ENCODE measurements around the gene FGF22.

Gene FGF22

DNA sequence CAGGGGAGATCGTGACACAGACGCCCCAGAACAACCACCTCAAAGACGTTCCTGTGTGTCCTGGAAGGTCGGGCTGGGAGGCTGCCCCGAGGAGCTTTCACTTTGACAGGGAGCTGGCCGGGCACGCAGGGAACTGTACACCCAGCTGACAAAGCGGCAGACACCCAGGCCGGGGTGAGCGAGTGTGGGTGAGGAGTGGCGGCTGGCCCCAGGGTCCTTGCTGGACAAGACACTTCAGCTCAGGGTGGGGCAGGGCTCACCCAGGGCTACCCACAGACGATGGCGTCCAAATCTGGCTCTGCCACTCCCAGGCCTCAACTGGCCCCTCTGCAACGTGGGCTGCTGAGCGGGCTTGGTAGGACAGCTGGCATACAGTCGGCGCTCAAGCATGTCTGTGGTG lies 2.0 kb downstream of the FGF22 start:
- Histone ChIP-seq H3K4me1 (peaks cover 77% of the 10 kb centered on the region), H3K4me3 (no peak overlapping the region), H3K36me3 (peaks cover 13% of the 10 kb centered on the region), H3K27ac (no peak overlapping the region), H3K9ac (no peak overlapping the region), H3K9me3 (no peaks in the 10 kb centered on the region), H3K4me2 (peak overlapping the region; percentile 19; the same call in 1 of the 2 replicates), H3K27me3 (no peaks in the 10 kb centered on the region), H4K20me1 (peaks cover 51% of the 10 kb centered on the region)
- no peak for TF ChIP-seq Cebpa-rat (IDR thresholded peaks at IDR 0.05)

DNA sequence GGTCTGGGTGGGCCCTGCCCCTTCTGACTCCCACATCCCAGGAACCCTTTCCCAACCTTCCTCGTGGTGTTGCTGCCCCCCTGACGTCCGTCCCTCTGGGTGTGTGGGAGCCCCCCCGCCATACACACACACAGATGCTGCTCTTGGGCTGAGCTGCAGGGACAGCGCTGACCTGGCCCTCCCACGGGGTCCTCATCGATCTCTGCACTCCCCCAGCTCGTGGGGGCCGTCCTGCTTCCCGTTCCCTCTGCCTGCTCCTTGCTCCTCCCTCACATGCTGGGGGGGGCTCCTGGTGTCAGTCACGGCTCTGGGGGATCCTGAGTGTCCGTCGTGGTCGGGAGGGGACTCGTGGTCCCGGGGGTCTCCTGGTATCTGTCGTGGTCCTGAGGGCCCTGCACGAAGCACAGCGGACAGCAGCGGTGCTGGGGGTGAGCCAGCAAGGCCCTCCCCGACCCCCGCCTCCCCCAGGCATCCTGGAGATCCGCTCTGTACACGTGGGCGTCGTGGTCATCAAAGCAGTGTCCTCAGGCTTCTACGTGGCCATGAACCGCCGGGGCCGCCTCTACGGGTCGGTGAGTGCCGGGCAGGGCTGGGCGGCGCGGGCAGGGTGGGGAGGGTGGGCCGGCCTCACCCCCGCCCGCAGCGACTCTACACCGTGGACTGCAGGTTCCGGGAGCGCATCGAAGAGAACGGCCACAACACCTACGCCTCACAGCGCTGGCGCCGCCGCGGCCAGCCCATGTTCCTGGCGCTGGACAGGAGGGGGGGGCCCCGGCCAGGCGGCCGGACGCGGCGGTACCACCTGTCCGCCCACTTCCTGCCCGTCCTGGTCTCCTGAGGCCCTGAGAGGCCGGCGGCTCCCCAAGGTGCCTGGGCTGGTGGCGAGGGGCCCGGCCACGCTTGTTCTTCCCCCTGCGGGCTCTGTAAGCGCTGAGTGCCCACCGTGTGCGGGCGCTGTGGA lies 3.4 kb downstream of the FGF22 start:
- Histone ChIP-seq H3K4me3 (no peak overlapping the region), H3K27me3 (no peaks in the 10 kb centered on the region), H3K9ac (no peak overlapping the region), H3K36me3 (peaks cover 26% of the 10 kb centered on the region), H3K4me2 (peak overlapping the region; percentile 92), H3K4me1 (peaks cover 63% of the 10 kb centered on the region), H3K27ac (peak overlapping the region; percentile 26; the same call in 1 of the 2 replicates), H4K20me1 (peaks cover 65% of the 10 kb centered on the region), H3K9me3 (no peaks in the 10 kb centered on the region)
- TF ChIP-seq Cebpa-rat (IDR thresholded peaks at IDR 0.05) = no peak

DNA sequence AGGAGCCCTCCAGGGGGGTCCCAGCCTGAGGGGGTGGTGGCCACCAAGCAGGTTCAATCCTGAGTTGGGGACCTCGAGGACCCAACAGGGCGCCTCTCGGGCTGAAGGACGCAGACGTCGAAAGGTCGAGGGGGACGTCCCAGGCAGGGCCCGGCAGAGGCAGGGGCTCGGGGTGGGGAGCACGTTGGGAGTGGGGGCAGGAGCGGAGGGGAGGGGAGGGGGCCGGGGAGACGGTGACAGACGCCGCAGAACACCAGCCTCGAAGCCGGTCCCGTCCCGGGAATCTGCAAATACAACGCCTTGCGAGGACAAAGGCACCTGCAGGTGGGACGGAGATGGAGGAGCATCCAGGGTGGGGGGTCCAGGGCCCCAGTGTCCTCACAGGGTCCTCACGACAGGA lies 4.1 kb downstream of the FGF22 start:
- H3K4me2 ChIP-seq = peak overlapping the region; percentile 92
- peaks cover 56% of the 10 kb centered on the region for H3K4me1 ChIP-seq

DNA sequence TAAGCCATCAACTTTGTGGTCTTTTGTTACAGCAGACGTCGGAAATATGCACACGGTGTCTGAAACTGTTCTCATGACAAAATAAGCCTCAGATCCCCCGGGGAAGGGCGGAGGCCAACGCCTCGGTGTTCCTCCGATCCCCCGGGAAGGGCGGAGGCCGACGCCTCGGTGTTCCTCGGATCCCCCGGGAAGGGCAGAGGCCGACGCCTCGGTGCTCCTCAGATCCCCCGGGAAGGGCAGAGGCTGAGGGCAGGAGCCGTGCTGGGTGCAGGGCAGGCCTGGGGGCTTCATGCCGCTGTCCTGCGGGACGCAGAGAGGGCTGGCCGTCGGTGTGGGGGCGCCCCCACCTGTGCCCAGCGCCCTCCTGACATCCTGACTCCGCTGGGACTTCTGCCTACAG lies 4.7 kb downstream of the FGF22 start:
- Histone ChIP-seq H3K4me3 (peak overlapping the region; percentile 39), H3K9me3 (no peaks in the 10 kb centered on the region), H3K27ac (peak overlapping the region; percentile 58), H4K20me1 (peaks cover 65% of the 10 kb centered on the region), H3K36me3 (peaks cover 40% of the 10 kb centered on the region), H3K9ac (peak overlapping the region; percentile 64), H3K4me1 (peaks cover 50% of the 10 kb centered on the region), H3K4me2 (peak overlapping the region; percentile 92), H3K27me3 (no peaks in the 10 kb centered on the region)
- no peak for TF ChIP-seq Cebpa-rat (IDR thresholded peaks at IDR 0.05)

More for the DNA sequence above, 4.1 kb downstream of the FGF22 start:
- Histone ChIP-seq H3K9me3 (no peaks in the 10 kb centered on the region), H3K36me3 (peaks cover 33% of the 10 kb centered on the region), H3K27ac (peak overlapping the region; percentile 58), H3K9ac (peak overlapping the region; percentile 64), H3K27me3 (no peaks in the 10 kb centered on the region), H4K20me1 (peaks cover 65% of the 10 kb centered on the region), H3K4me3 (peak overlapping the region; percentile 39)
- TF ChIP-seq Cebpa-rat (IDR thresholded peaks at IDR 0.05) = no peak

DNA sequence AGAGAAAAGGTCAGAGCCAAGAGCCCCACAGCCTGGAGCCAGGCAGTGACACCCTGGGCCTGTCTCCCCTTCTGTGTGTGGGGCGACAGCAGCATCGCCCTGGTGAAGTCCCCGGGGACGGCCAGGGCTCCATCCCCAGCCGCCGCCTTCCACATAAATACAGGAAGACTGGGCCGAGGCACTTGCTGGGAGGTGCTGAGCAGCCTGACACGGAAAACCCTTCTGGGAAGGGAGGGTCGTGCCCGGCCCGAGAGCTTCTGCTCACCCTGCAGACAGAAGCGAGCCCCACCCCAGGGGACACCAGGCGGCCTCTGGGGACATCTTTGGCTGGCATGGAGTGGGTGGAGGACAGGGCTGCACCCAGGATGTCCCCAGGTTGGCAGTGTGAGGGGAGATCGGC lies 5.1 kb downstream of the FGF22 start:
- peaks cover 44% of the 10 kb centered on the region for H3K36me3 ChIP-seq
- TF ChIP-seq Cebpa-rat (IDR thresholded peaks at IDR 0.05) = no peak
- H3K9ac ChIP-seq = peak overlapping the region; percentile 64
- no peaks in the 10 kb centered on the region for H3K27me3 ChIP-seq
- peak overlapping the region; percentile 39 for H3K4me3 ChIP-seq
- H4K20me1 ChIP-seq = peaks cover 69% of the 10 kb centered on the region
- peak overlapping the region; percentile 58 for H3K27ac ChIP-seq
- peaks cover 49% of the 10 kb centered on the region for H3K4me1 ChIP-seq
- H3K4me2 ChIP-seq = peak overlapping the region; percentile 92
- no peaks in the 10 kb centered on the region for H3K9me3 ChIP-seq

DNA sequence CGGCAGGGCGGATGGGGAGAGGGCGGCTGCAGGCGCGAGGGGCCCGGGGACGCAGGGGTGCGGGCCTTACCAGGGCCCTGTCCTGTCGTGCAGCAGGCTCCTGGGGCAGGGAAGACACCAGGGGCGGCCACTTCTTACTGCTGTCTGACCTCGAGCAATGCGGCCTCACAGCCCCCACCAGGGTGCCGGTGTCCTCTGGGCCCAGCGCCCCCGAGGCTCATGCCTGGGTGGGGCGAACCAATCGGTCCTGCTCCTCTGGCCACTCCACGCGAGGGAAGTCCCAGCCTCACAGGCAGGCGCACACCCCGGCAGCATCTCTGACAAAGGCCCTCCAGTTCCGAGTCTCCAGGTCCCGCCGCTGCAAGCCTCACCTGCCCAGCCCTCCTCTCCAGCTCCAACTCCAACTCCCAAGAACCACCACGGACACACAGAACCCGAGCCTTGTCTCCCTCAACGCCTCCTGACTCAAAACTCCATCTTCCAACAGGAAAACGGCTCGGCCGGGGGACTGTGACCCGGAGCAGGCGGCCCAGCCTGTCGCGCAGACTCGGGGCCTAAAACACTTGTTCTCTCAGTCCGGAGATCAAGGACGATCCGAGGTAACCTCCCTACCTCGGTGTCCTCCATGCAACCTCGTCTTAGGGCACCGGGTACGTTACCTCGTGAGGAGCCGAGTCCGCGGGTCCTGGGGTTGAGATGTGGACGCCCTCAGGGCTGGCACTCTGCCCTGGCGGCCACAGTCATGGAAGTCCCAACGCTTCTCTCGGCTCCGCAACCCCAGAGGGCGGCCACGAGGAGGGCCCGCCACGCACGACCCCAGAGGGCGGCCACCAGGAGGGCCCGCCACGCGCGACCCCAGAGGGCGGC lies 6.5 kb downstream of the FGF22 start:
- H3K36me3 ChIP-seq = peaks cover 57% of the 10 kb centered on the region
- no peaks in the 10 kb centered on the region for H3K9me3 ChIP-seq
- H4K20me1 ChIP-seq = peaks cover 72% of the 10 kb centered on the region
- no peaks in the 10 kb centered on the region for H3K27me3 ChIP-seq
- no peak overlapping the region for H3K9ac ChIP-seq
- H3K4me2 ChIP-seq = peak overlapping the region; percentile 92
- no peak for TF ChIP-seq Cebpa-rat (IDR thresholded peaks at IDR 0.05)
- H3K4me3 ChIP-seq = no peak overlapping the region
- H3K4me1 ChIP-seq = peaks cover 43% of the 10 kb centered on the region
- 0 out of 2 replicates have a peak overlapping the region, but pooled peaks have one; percentile 26 for H3K27ac ChIP-seq

DNA sequence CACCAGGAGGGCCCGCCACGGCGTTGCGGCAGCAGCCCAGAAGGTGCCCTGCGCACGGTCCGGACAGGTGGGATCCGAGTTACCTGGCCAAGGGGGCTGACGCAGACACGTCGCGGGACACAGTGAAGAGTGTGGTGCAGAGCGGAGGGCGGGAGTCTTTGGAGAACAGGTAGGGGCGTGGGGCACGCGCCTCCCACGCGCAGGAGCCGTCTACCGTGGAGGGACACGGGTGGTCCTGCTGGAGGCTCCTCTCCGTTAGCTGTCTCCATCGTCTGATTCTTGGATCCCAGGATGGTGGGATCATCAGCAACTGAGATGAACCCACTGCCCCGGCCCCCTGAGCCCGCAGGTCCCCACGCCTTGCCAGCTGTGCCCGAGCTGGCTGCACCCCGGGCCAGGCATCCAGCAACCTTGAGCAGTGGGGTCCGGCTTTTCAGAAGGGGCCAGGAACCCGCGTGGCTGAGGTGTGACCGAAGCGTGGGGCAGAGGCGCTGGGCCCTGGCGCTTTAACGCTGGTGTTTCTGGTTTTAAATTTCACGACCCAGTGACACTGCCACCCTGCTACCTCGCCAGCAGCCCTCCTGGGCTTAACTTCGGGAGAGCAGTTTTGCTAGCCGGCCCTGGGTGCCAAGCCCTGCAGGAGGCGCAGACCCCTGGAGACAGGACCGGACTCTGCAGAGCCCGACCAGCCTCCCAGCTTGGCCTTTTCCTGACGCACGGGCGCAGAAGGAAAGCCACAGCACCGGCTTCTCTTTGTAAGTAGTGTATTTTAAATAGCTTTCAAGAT lies 7.3 kb downstream of the FGF22 start:
- Histone ChIP-seq H3K27me3 (no peaks in the 10 kb centered on the region), H3K9ac (no peak overlapping the region), H3K9me3 (no peaks in the 10 kb centered on the region), H3K27ac (no peak overlapping the region), H4K20me1 (peaks cover 80% of the 10 kb centered on the region), H3K4me1 (peaks cover 36% of the 10 kb centered on the region), H3K4me3 (no peak overlapping the region), H3K4me2 (no peak overlapping the region), H3K36me3 (peaks cover 66% of the 10 kb centered on the region)
- TF ChIP-seq Cebpa-rat (IDR thresholded peaks at IDR 0.05) = no peak

DNA sequence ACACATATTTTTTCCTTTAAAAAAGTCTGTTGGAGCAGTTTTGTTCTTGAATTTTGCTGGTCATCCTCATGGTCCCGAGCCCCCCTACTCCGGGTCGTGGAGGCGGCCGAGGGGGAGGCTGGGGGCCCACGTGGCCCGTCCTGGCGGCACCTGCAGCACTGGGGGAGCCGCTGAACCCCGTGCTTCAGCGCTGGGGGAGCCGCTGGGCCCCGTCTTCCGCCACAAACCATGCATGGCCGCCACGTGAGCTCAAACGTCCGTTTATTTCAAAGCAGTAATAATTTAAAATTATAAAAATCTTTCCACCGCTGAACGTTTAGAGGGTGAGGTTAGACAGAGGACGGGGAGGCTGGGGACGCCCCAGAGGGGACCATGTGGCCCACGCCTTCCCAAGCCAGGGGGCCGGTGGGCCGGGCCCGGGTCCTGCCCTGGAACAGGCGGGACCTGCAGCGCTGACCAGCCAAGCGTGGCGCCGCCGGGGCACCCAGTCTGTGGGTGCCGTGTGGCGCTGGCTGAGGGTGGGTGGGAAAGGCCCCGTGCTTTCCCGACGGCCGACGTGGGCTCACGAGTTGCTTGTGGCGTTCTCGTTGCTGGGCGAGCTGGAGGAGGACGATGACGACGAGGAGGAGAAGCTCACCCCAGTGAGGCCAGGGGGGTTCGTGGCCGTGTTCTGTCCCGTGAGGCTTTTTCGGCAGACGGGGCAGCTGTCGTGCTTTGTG lies 8.0 kb downstream of the FGF22 start:
- H4K20me1 ChIP-seq = peaks cover 88% of the 10 kb centered on the region
- no peaks in the 10 kb centered on the region for H3K9me3 ChIP-seq
- H3K36me3 ChIP-seq = peaks cover 73% of the 10 kb centered on the region
- no peak overlapping the region for H3K9ac ChIP-seq
- TF ChIP-seq Cebpa-rat (IDR thresholded peaks at IDR 0.05) = no peak
- H3K4me1 ChIP-seq = peaks cover 33% of the 10 kb centered on the region
- H3K4me2 ChIP-seq = no peak overlapping the region
- H3K4me3 ChIP-seq = no peak overlapping the region
- H3K27me3 ChIP-seq = no peaks in the 10 kb centered on the region
- H3K27ac ChIP-seq = no peak overlapping the region
